NCI-H510A treated with DMSO at 0.1 percent for 48 hours (cell line): ENCODE measurements around the gene NUDT3.
"Not testable (repeated sequence)": the region's sequence is repeated elsewhere in the genome, so short reads cannot be mapped to it uniquely, and the experiment has no call there.

Experiments used
- DNase-seq: peaks from one replicate; lab custom pipeline; 2025; lab: John Stamatoyannopoulos, UW

The NUDT3 gene

GRCh38 chr6:34392497-34393190 lies at the start of gene NUDT3:
Gene NUDT3 (minus strand): TSS chr6:34392669. CDS start chr6:34392362, 307 bp downstream.
- DNase-seq = peak; percentile 97

- no peak for DNase-seq
These were observed 49.1 kb upstream of the NUDT3 start for GRCh38 chr6:34441526-34441925.

- DNase-seq = no peak
These were observed 47.0 kb upstream of the NUDT3 start for GRCh38 chr6:34439442-34439841.

- DNase-seq = no peak
These were observed 46.2 kb upstream of the NUDT3 start for GRCh38 chr6:34438705-34439104.

GRCh38 chr6:34437644-34437970 lies 45.1 kb upstream of the NUDT3 start:
- no peak for DNase-seq

GRCh38 chr6:34436803-34437643 lies 44.6 kb upstream of the NUDT3 start:
- DNase-seq = no peak

GRCh38 chr6:34435916-34436315 lies 43.4 kb upstream of the NUDT3 start:
- no peak for DNase-seq

- DNase-seq = peak; percentile 95
These were observed 33.3 kb upstream of the NUDT3 start, which contains the start of gene RPS10 for GRCh38 chr6:34425498-34426410. Gene RPS10 (minus strand): TSS chr6:34426069. CDS start chr6:34425221, 848 bp downstream.

- DNase-seq = no peak
These were observed 32.6 kb upstream of the NUDT3 start for GRCh38 chr6:34425132-34425497.

- DNase-seq = no peak
These were observed 32.0 kb upstream of the NUDT3 start for GRCh38 chr6:34424200-34425131.

- no peak for DNase-seq
These were observed 30.8 kb upstream of the NUDT3 start for GRCh38 chr6:34423254-34423653.

- DNase-seq = no peak
These were observed 25.9 kb upstream of the NUDT3 start for GRCh38 chr6:34418367-34418766.

- no peak for DNase-seq
These were observed 24.5 kb upstream of the NUDT3 start for GRCh38 chr6:34416877-34417371.

- peak; percentile 59 for DNase-seq
These were observed 22.8 kb upstream of the NUDT3 start for GRCh38 chr6:34414999-34415858.

- DNase-seq = no peak
These were observed 20.3 kb upstream of the NUDT3 start for GRCh38 chr6:34412643-34413214.

GRCh38 chr6:34412016-34412415 lies 19.5 kb upstream of the NUDT3 start:
- no peak for DNase-seq

GRCh38 chr6:34407915-34408314 lies 15.4 kb upstream of the NUDT3 start:
- not testable (repeated sequence) for DNase-seq

- DNase-seq = no peak
These were observed 4.0 kb upstream of the NUDT3 start for GRCh38 chr6:34396518-34396917.

- no peak for DNase-seq
These were observed 1.5 kb upstream of the NUDT3 start for GRCh38 chr6:34393966-34394305.
